GM19463 (cell line): ENCODE results near the gene PNCK.
"Not testable (repeated sequence)": the region's sequence is repeated elsewhere in the genome, so short reads cannot be mapped to it uniquely, and the experiment has no call there.

Source experiments
- ATAC-seq: cut with Tn5 transposase; IDR thresholded peaks from one replicate; pipeline ENCODE4 v1.9.1; 2021; ENCODE audit warnings: mild to moderate bottlenecking, moderate library complexity; ENCODE audit not compliant: unreplicated experiment

PNCK gene

GRCh38 chrX:153673428-153674218, at the start of gene PNCK:
Gene PNCK (minus strand): TSS chrX:153673813. CDS start chrX:153673076, 737 bp downstream.
- ATAC-seq, result no peak

- no peak for ATAC-seq
These were observed 49.2 kb upstream of the PNCK start for GRCh38 chrX:153722704-153723350.

GRCh38 chrX:153719701-153720100, 46.1 kb upstream of the PNCK start:
- ATAC-seq, result no peak

- no peak for ATAC-seq
These were observed 45.6 kb upstream of the PNCK start for GRCh38 chrX:153719238-153719637.

- ATAC-seq, result no peak
These were observed 43.8 kb upstream of the PNCK start for GRCh38 chrX:153717445-153717844.

GRCh38 chrX:153714256-153714655, 40.6 kb upstream of the PNCK start:
- ATAC-seq, result no peak

- ATAC-seq, result no peak
These were observed 36.4 kb upstream of the PNCK start for GRCh38 chrX:153709726-153710674.

GRCh38 chrX:153708415-153708814, 34.8 kb upstream of the PNCK start:
- ATAC-seq, result no peak

GRCh38 chrX:153707406-153707805, 33.8 kb upstream of the PNCK start:
- no peak for ATAC-seq

GRCh38 chrX:153706799-153707198, 33.2 kb upstream of the PNCK start:
- ATAC-seq, result no peak

- not testable (repeated sequence) for ATAC-seq
These were observed 31.9 kb upstream of the PNCK start for GRCh38 chrX:153705403-153706060.

- ATAC-seq, result not testable (repeated sequence)
These were observed 31.2 kb upstream of the PNCK start for GRCh38 chrX:153704631-153705402.

- no peak for ATAC-seq
These were observed 30.5 kb upstream of the PNCK start for GRCh38 chrX:153704021-153704526.

GRCh38 chrX:153703036-153703370, 29.4 kb upstream of the PNCK start:
- no peak for ATAC-seq

GRCh38 chrX:153702336-153703035, 28.9 kb upstream of the PNCK start:
- ATAC-seq, result no peak

- no peak for ATAC-seq
These were observed 28.1 kb upstream of the PNCK start for GRCh38 chrX:153701706-153702105.

- no peak for ATAC-seq
These were observed 27.4 kb upstream of the PNCK start for GRCh38 chrX:153700967-153701366.

- ATAC-seq, result no peak
These were observed 26.8 kb upstream of the PNCK start for GRCh38 chrX:153700376-153700945.

GRCh38 chrX:153699784-153700371, 26.3 kb upstream of the PNCK start:
- not testable (repeated sequence) for ATAC-seq
